Fibroblast of mammary gland (primary cell): ENCODE data around the gene LRRC8A.
"Not testable (repeated sequence)": the region's sequence is repeated elsewhere in the genome, so short reads cannot be mapped to it uniquely, and the experiment has no call there.

Source experiments
- DNase-seq: peaks from one replicate; pipeline ENCODE4 v3.0.0-alpha.2; 2010; ENCODE audit warnings: low read depth
- H3K4me3 ChIP-seq: 2 replicates; pipeline ENCODE4 v1.5.1; 2011; ENCODE audit warnings: low read depth, mild to moderate bottlenecking, low read length, moderate library complexity; ENCODE audit not compliant: control insufficient read depth
- CTCF ChIP-seq: conservative IDR thresholded peaks from 2 replicates; pipeline ENCODE4 v1.5.1; 2011; ENCODE audit warnings: low read depth, low read length, inconsistent platforms; ENCODE audit not compliant: control insufficient read depth, insufficient read depth

The LRRC8A gene

GRCh38 chr9:128946571-128947276 is 64.8 kb downstream of the LRRC8A start:
- DNase-seq: peak; percentile 38
- peak overlapping the region; percentile 95 for H3K4me3 ChIP-seq
- TF ChIP-seq CTCF: no peak

GRCh38 chr9:128947277-128947526 is 65.3 kb downstream of the LRRC8A start:
- TF ChIP-seq CTCF: no peak
- no peak for DNase-seq
- peak overlapping the region; percentile 95 for H3K4me3 ChIP-seq

DNA sequence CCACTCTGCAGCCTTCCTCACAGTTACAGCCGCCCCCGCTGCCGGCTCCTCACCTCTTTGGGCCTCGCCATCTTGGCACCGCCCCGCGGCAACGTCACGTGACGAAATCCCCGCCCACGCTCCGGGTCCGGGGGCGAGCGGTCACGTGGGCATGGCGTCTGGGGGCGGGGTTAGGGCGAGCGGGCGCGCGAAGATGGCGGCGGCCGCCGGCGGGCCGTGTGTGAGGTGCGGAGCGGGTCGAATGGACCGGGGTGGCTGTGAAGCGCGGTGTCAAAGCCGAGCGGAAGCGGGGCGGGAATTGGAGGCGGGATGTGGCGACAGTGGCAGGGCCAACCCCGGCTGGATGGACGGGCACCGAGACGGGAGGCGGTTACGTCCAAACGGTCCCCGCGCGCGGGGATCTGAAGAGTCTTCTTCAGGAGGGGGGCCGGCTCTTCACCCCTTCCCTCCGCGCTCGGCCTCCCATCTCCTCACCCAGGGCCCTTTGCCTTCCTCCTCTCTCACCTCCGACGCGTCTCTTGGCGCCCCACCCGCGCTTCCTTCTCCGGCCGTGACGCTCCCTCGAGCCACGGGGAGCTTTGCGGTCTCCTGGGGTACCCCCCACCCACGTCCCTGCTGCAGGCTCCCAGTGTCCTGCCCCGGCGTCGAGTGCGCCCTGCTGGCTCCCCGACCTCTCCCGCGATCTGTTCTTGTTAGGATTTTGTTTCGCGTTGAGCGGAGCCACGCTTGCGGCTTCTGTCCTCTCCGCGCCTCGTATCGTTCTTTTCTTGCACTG is 65.8 kb downstream of the LRRC8A start, which contains the start of the genes DOLK and NUP188:
DOLK (minus strand) TSS at position 77 of the 775 bp plus-strand sequence. CDS start 300 bp downstream, outside the sequence.
NUP188 (plus strand) TSS at position 173 of the 775 bp plus-strand sequence; CDS start at position 194, 21 bp downstream.
- TF ChIP-seq CTCF: no peak
- H3K4me3 ChIP-seq: peak within 1 kb of the TSS; percentile 95
- peak; percentile 89 for DNase-seq

- not testable (repeated sequence) for DNase-seq, H3K4me3 ChIP-seq
Observed at GRCh38 chr9:128961403-128961802, 79.5 kb downstream of the LRRC8A start.
